ENCODE data around the gene CDKN2AIPNL. TPM values are rescaled to one million over a fixed set of nuclear protein-coding genes. Genes with fewer than 3 reads are reported as not detected.

CDKN2AIPNL gene
- total and polyA plus RNA-seq, 3 donors from 2014 or later: 36.0 to 42.6 (median 37.1) TPM

DNA sequence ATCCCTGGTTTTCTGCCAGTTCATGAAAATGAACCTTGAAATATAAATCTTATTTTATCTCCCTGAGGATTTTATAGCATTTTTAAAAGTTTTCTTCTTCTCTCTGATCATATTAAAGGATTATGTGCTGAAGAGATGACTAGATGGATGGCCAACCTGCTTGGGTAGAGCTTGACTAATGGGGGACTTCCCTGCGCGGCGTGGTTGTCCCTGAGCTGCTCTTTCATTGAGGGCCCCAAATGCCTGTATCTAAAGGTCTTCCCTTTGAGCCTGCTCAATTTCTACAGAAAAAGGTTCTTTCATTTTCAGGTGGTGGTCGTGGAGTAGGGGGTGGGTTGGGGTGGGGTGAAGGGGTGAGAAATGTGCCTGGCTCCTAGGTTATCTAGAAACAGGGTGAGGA lies 20.5 kb upstream of the CDKN2AIPNL start:
- Histone ChIP-seq H3K9me3 (no peaks in the 10 kb centered on the region), H3K4me1 (peaks cover 7% of the 10 kb centered on the region), H3K4me3 (no peak overlapping the region), H3K27me3 (no peaks in the 10 kb centered on the region), H3K36me3 (ENCODE audit: low read depth, missing control alignments) (no peaks in the 10 kb centered on the region), H3K27ac (no peak overlapping the region)
- WGBS, 2 donors: 91 to 96% methylated on average over 4 of the region's 4 CpGs
- no peak for TF ChIP-seq POLR2A (IDR thresholded peaks at IDR 0.05)
- TF ChIP-seq, protein P1, sequence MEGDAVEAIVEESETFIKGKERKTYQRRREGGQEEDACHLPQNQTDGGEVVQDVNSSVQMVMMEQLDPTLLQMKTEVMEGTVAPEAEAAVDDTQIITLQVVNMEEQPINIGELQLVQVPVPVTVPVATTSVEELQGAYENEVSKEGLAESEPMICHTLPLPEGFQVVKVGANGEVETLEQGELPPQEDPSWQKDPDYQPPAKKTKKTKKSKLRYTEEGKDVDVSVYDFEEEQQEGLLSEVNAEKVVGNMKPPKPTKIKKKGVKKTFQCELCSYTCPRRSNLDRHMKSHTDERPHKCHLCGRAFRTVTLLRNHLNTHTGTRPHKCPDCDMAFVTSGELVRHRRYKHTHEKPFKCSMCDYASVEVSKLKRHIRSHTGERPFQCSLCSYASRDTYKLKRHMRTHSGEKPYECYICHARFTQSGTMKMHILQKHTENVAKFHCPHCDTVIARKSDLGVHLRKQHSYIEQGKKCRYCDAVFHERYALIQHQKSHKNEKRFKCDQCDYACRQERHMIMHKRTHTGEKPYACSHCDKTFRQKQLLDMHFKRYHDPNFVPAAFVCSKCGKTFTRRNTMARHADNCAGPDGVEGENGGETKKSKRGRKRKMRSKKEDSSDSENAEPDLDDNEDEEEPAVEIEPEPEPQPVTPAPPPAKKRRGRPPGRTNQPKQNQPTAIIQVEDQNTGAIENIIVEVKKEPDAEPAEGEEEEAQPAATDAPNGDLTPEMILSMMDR (IDR thresholded peaks at IDR 0.05): no peak
- no peak for DNase-seq
- intact Hi-C loops (cut with DNase I; ENCODE audit: low total_unique reads): no loop called here

DNA sequence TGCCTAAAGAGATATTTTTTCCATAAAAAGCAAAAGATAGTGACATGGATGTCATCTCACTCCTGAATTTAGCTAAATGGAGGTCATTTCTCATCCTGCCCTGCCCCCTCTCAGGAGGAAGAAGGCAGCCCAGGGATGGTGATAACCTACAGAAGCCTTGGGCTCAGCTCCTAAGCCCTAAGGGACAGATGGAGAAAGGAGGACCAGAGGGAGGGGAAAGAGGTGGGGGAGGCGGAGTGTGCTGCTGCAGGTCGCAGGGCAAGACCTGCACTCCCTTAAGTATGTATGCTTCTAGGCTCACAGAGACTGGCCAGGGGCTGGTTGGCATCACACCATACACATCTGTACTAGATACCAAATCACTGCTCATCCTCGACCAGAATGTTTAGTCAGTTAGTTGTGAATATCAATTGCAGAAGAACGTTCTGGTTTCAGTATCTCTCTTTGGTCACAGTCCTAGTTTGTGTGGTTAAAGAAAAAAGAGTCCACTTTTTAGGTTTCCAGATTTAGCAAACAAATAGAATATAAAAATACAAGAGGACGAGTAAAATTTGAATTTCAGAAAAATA lies 18.4 kb upstream of the CDKN2AIPNL start:
- Histone ChIP-seq H3K27me3 (no peaks in the 10 kb centered on the region), H3K4me3 (no peak overlapping the region), H3K9me3 (no peaks in the 10 kb centered on the region), H3K4me1 (no peaks in the 10 kb centered on the region), H3K36me3 (ENCODE audit: low read depth, missing control alignments) (no peaks in the 10 kb centered on the region), H3K27ac (no peak overlapping the region)
- WGBS, 2 donors: 61 to 65% methylated on average over 5 of the region's 5 CpGs
- intact Hi-C loops (cut with DNase I; ENCODE audit: low total_unique reads): no loop called here
- no peak for DNase-seq
- TF ChIP-seq POLR2A (IDR thresholded peaks at IDR 0.05): no peak

DNA sequence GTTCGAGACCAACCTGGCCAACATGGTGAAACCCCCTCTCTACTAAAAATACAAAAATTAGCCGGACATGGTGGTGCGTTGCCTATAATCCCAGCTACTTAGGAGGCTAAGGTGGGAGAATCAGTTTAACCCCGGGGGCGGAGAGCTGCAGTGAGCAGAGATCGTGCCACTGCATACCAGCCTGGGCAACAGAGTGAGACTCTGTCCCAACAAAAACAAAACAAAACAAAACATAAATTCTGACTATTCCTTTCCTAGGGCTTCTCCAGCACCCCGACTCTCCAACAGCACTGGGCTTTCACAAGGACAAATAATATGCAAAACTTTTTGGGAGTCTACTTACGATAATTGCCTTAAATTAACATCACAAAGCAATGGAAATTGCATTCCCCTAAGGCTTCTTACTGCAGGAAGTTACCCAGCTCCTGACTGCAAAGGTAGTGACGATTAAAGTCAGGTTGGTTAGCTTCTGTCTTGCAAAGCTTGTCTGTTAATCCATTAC lies 15.9 kb upstream of the CDKN2AIPNL start:
- no peaks in the 10 kb centered on the region for H3K36me3 ChIP-seq (ENCODE audit: low read depth, missing control alignments)
- TF ChIP-seq, protein P1 (IDR thresholded peaks at IDR 0.05): no peak
- no peak for TF ChIP-seq POLR2A (IDR thresholded peaks at IDR 0.05)
- H3K9me3 ChIP-seq: no peaks in the 10 kb centered on the region
- intact Hi-C loops (cut with DNase I; ENCODE audit: low total_unique reads): no loop called here
- no peaks in the 10 kb centered on the region for H3K27me3 ChIP-seq
- H3K4me3 ChIP-seq: no peak overlapping the region
- no peak overlapping the region for H3K27ac ChIP-seq
- WGBS, 2 donors: 72 to 74% methylated on average over 9 of the region's 9 CpGs
- no peak for DNase-seq
- no peaks in the 10 kb centered on the region for H3K4me1 ChIP-seq

DNA sequence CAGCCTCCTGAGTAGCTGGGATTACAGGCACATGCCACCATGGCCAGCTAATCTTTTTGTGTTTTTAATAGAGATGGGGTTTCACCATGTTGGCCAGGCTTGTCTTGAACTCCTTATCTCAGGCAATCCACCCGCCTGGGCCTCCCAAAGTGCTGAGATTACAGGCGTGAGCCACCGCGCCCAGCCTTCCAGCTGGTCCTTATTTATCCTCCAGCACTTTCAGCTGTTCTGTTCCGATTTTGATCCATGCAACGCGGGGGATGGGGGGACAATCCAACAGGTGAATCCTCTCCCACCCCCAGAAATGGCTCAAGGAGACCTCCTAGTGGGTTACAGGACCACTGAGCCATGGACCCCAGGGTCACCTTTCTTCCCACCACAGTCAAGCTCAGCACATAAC lies 14.7 kb upstream of the CDKN2AIPNL start:
- TF ChIP-seq POLR2A (IDR thresholded peaks at IDR 0.05): no peak
- TF ChIP-seq, protein P1 (IDR thresholded peaks at IDR 0.05): no peak
- H3K9me3 ChIP-seq: no peaks in the 10 kb centered on the region
- intact Hi-C loops (cut with DNase I; ENCODE audit: low total_unique reads): no loop called here
- no peaks in the 10 kb centered on the region for H3K4me1 ChIP-seq
- DNase-seq: no peak
- no peak overlapping the region for H3K4me3 ChIP-seq
- WGBS, 2 donors: 54 to 87% methylated on average over 7 of the region's 7 CpGs
- no peaks in the 10 kb centered on the region for H3K27me3 ChIP-seq
- H3K36me3 ChIP-seq (ENCODE audit: low read depth, missing control alignments): no peaks in the 10 kb centered on the region
- H3K27ac ChIP-seq: no peak overlapping the region

DNA sequence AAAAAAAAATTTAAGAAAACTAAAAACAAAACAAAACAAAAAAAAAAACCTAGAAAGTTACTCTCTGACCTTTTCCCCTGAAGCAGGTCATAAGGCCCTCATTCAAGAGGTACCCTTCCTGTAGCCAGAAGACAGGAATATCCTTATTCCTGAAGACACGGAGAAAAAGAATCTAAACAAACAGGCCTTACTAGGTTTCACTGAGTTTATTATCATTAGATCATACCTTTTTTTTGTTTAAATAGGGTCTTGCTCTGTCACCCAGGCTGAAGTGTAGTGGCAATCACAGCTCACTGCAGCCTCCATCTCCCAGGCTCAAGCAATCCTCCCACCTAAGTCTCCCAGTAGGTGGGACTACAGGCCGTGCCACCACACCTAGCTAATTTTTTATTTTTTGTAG lies 11.7 kb upstream of the CDKN2AIPNL start:
- Histone ChIP-seq H3K27ac (no peak overlapping the region), H3K36me3 (ENCODE audit: low read depth, missing control alignments) (no peaks in the 10 kb centered on the region), H3K4me3 (no peak overlapping the region), H3K27me3 (no peaks in the 10 kb centered on the region), H3K4me1 (no peaks in the 10 kb centered on the region), H3K9me3 (no peaks in the 10 kb centered on the region)
- no peak for DNase-seq
- TF ChIP-seq, protein P1 (IDR thresholded peaks at IDR 0.05): no peak
- TF ChIP-seq POLR2A (IDR thresholded peaks at IDR 0.05): no peak
- intact Hi-C loops (cut with DNase I; ENCODE audit: low total_unique reads): no loop called here
- WGBS, 2 donors: 83 to 94% methylated on average over 2 of the region's 2 CpGs
